ENCODE data around the gene GNG12. TPM values are rescaled to one million over a fixed set of nuclear protein-coding genes. Genes with fewer than 3 reads are reported as not detected.

GNG12 gene
- polyA plus RNA-seq, 3 donors: 0.03 TPM; not detected in 2

DNA sequence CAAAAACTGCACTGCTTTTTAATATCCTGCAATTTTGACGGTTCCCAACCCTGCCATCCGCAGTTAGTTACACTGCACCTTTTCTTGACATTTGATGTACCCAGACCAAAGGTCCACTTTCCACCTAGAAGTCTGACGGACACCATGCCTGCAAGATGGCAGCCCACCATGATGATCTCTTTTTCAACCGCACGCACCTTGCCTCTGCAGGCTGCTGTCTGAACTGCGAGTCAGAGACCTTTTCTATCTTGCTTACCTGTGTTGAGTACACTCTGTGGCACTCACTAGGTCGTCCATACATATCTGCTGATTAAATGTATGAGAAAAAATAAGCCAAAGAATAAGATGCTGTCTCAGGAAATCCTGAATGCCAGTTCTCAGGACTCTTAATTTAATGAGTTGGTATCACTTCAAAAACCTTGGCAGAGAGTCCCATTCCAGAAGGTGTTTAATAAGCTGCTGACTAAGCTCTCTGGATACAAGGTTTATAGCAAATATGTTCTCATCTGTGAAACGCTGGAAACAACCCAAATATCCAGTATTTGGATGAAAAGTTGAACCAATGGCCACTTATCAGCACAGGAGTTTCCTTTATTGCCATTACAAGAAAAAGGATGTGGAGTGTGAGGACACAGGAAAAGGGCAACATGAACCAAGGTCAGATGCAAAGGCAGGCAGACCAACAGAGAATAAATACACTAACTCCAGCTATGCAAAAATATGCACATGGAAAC is 37.9 kb downstream of the GNG12 start:
- Mint-ChIP-seq H3K27ac (no peak overlapping the region), H3K4me3 (no peak overlapping the region), H3K9me3 (peaks cover 2 to 7% (median 4%) of the 10 kb centered on the region in 7 donors), H3K4me1 (no peaks in the 10 kb centered on the region), H3K36me3 (no peaks in the 10 kb centered on the region), H3K27me3 (ENCODE audit: low read depth in 3 of 3) (peaks cover 0 to 3% (median 2%) of the 10 kb centered on the region in 3 donors)
- Histone ChIP-seq H3K27me3 (ENCODE audit: control insufficient read depth in 2 of 2, insufficient read depth in 2 of 2, low read length in 2 of 2) (no peaks in the 10 kb centered on the region), H2AFZ (ENCODE audit: insufficient read depth, low read depth, low read length, poor library complexity, severe bottlenecking) (no peak overlapping the region), H3K4me2 (replicated peaks; ENCODE audit: extremely low read depth, low read length, poor library complexity, severe bottlenecking) (no peak overlapping the region), H3K9me3 (replicated peaks in 1 of 2; ENCODE audit: control insufficient read depth in 1 of 2, insufficient read depth in 1 of 2, low read length in 2 of 2) (peaks cover 0 to 3% of the 10 kb centered on the region in 2 donors), H3K4me3 (replicated peaks in 1 of 3; ENCODE audit: low read depth in 2 of 3, low read length in 3 of 3) (no peak overlapping the region), H4K20me1 (ENCODE audit: insufficient read depth, low read length) (no peaks in the 10 kb centered on the region), H3K9ac (ENCODE audit: insufficient read depth, low read length, poor library complexity, severe bottlenecking) (no peak overlapping the region), H3K27ac (ENCODE audit: low read depth in 1 of 2, low read length in 2 of 2) (no peak overlapping the region), H3K4me1 (ENCODE audit: control insufficient read depth in 1 of 2, insufficient read depth in 2 of 2, low read length in 2 of 2) (no peaks in the 10 kb centered on the region), H3K79me2 (ENCODE audit: insufficient read depth, low read length) (no peaks in the 10 kb centered on the region), H3K36me3 (replicated peaks in 1 of 2; ENCODE audit: control insufficient read depth in 1 of 2, insufficient read depth in 2 of 2, low read length in 2 of 2) (no peaks in the 10 kb centered on the region)
- 100% methylated on average over 7 of the region's 8 CpGs for WGBS (ENCODE audit: insufficient coverage)
- intact Hi-C loops (cut with micrococcal nuclease): no loop called here
- DNase-seq: no peak
- TF ChIP-seq, protein P1, sequence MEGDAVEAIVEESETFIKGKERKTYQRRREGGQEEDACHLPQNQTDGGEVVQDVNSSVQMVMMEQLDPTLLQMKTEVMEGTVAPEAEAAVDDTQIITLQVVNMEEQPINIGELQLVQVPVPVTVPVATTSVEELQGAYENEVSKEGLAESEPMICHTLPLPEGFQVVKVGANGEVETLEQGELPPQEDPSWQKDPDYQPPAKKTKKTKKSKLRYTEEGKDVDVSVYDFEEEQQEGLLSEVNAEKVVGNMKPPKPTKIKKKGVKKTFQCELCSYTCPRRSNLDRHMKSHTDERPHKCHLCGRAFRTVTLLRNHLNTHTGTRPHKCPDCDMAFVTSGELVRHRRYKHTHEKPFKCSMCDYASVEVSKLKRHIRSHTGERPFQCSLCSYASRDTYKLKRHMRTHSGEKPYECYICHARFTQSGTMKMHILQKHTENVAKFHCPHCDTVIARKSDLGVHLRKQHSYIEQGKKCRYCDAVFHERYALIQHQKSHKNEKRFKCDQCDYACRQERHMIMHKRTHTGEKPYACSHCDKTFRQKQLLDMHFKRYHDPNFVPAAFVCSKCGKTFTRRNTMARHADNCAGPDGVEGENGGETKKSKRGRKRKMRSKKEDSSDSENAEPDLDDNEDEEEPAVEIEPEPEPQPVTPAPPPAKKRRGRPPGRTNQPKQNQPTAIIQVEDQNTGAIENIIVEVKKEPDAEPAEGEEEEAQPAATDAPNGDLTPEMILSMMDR (IDR thresholded peaks at IDR 0.05): no peak

DNA sequence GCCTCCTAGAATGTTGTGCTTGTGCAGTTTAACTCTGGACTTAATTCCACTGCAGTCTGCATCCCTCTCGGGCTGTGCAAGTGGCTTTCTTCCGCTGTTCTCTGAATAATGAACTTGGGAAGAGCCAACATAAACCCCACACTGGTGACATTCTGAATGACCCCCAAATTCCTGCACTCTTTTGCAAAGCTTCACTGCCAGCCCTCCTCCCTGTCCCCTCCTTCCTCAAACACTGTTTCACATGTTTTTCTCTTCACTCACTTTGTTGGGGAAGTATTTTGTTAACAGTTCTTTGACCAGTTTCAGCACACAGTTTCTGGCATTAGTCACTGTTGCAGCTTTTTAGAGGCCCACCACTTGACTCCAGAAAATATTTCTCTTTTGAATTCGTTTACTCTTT is 39.7 kb downstream of the GNG12 start:
- H3K4me2 ChIP-seq (replicated peaks; ENCODE audit: extremely low read depth, low read length, poor library complexity, severe bottlenecking): no peak overlapping the region
- no peak overlapping the region for H3K4me3 Mint-ChIP-seq
- no peaks in the 10 kb centered on the region for H4K20me1 ChIP-seq (ENCODE audit: insufficient read depth, low read length)
- peaks cover 0 to 3% (median 2%) of the 10 kb centered on the region in 3 donors for H3K27me3 Mint-ChIP-seq (ENCODE audit: low read depth in 3 of 3)
- H3K4me1 Mint-ChIP-seq: no peaks in the 10 kb centered on the region
- TF ChIP-seq, protein P1 (IDR thresholded peaks at IDR 0.05): no peak
- peaks cover 0 to 3% of the 10 kb centered on the region in 2 donors for H3K9me3 ChIP-seq (replicated peaks in 1 of 2; ENCODE audit: control insufficient read depth in 1 of 2, insufficient read depth in 1 of 2, low read length in 2 of 2)
- no peaks in the 10 kb centered on the region for H3K36me3 ChIP-seq (replicated peaks in 1 of 2; ENCODE audit: control insufficient read depth in 1 of 2, insufficient read depth in 2 of 2, low read length in 2 of 2)
- no peaks in the 10 kb centered on the region for H3K79me2 ChIP-seq (ENCODE audit: insufficient read depth, low read length)
- H3K27ac ChIP-seq (ENCODE audit: low read depth in 1 of 2, low read length in 2 of 2): no peak overlapping the region
- 94% methylated on average over 2 of the region's 3 CpGs for WGBS (ENCODE audit: insufficient coverage)
- no peak overlapping the region for H2AFZ ChIP-seq (ENCODE audit: insufficient read depth, low read depth, low read length, poor library complexity, severe bottlenecking)
- no peak overlapping the region for H3K9ac ChIP-seq (ENCODE audit: insufficient read depth, low read length, poor library complexity, severe bottlenecking)
- intact Hi-C loops (cut with micrococcal nuclease): no loop called here
- no peak for DNase-seq
- H3K36me3 Mint-ChIP-seq: no peaks in the 10 kb centered on the region
- no peaks in the 10 kb centered on the region for H3K27me3 ChIP-seq (ENCODE audit: control insufficient read depth in 2 of 2, insufficient read depth in 2 of 2, low read length in 2 of 2)
- peaks cover 1 to 7% (median 4%) of the 10 kb centered on the region in 7 donors for H3K9me3 Mint-ChIP-seq
- H3K4me1 ChIP-seq (ENCODE audit: control insufficient read depth in 1 of 2, insufficient read depth in 2 of 2, low read length in 2 of 2): no peaks in the 10 kb centered on the region
- no peak overlapping the region for H3K27ac Mint-ChIP-seq
- H3K4me3 ChIP-seq (replicated peaks in 1 of 3; ENCODE audit: low read depth in 2 of 3, low read length in 3 of 3): no peak overlapping the region

Data from CD14-positive monocyte (primary cell).